ENCODE data around the gene ITK.

DNA sequence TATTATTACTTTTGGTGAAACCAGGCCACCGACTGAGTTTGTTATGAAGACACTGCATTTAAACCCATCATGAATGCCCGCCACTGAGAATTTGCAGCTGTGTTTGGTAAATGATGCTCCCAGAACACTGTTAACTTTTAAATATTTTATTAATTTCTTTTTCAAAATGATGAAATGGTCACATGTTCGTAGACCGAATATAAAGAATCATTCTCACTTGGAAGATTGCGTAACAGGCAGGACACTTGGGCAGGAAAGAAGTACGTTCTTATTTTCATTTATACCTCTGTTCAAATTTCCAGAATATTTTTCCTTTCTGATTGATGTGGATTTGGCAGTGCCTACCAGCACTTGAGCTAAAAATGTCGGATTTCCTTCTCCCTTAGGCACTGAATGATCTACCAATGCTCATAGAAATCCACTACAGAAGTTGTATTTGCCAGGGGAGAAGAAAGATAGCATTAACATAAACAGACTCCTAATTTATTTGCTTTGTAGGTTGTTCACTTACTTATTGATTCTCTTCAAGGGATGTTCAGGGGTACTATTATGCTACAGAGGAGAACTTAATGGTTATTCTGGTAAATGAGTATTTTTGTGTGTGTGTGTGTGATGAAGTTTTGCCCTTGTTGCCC is 99.1 kb downstream of the ITK start:
- no peak for TF ChIP-seq POLR2AphosphoS5 (IDR thresholded peaks at IDR 0.05)
- no peak for TF ChIP-seq CTCF (IDR thresholded peaks at IDR 0.05 in 8 of 11, conservative IDR thresholded peaks at IDR 0.05 in 3 of 11)

Measured in spleen (tissue), 7 donors.